ENCODE data around the gene HIVEP3. TPM values are rescaled to one million over a fixed set of nuclear protein-coding genes. Genes with fewer than 3 reads are reported as not detected.

The HIVEP3 gene
- total RNA-seq, 4 donors from 2014 or later = 4.6 to 8.3 (median 6.5) TPM

GRCh38 chr1:41830726-41831125, 88.0 kb downstream of the HIVEP3 start:
- no peak for DNase-seq
- H3K36me3 ChIP-seq = no peaks in the 10 kb centered on the region
- no peaks in the 10 kb centered on the region for H3K9me3 ChIP-seq
- H3K4me1 ChIP-seq = no peaks in the 10 kb centered on the region
- H3K27ac ChIP-seq = no peak overlapping the region
- H3K27me3 ChIP-seq = no peaks in the 10 kb centered on the region
- TF ChIP-seq POLR2A (IDR thresholded peaks at IDR 0.05) = no peak
- TF ChIP-seq CTCF (IDR thresholded peaks at IDR 0.05) = no peak
- H3K4me3 ChIP-seq = no peak overlapping the region

GRCh38 chr1:41827991-41828570, 90.6 kb downstream of the HIVEP3 start:
- peaks cover 0 to 6% (median 0%) of the 10 kb centered on the region in 4 donors for H3K4me1 ChIP-seq
- H3K9me3 ChIP-seq = no peaks in the 10 kb centered on the region
- no peak for DNase-seq
- no peak overlapping the region for H3K4me3 ChIP-seq
- no peaks in the 10 kb centered on the region for H3K27me3 ChIP-seq
- no peak for TF ChIP-seq POLR2A (IDR thresholded peaks at IDR 0.05)
- TF ChIP-seq CTCF (IDR thresholded peaks at IDR 0.05) = no peak
- H3K27ac ChIP-seq = no peak overlapping the region
- H3K36me3 ChIP-seq = no peaks in the 10 kb centered on the region

- Histone ChIP-seq H3K4me3 (no peak overlapping the region), H3K36me3 (no peaks in the 10 kb centered on the region), H3K4me1 (peaks cover 0 to 7% (median 0%) of the 10 kb centered on the region in 4 donors), H3K9me3 (no peaks in the 10 kb centered on the region), H3K27ac (no peak overlapping the region), H3K27me3 (no peaks in the 10 kb centered on the region)
- DNase-seq = no peak
- TF ChIP-seq POLR2A (IDR thresholded peaks at IDR 0.05) (no peak), CTCF (IDR thresholded peaks at IDR 0.05) (no peak)
Measured at GRCh38 chr1:41823471-41823870, 95.3 kb downstream of the HIVEP3 start.

- DNase-seq = no peak
- H3K27me3 ChIP-seq = no peaks in the 10 kb centered on the region
- no peak overlapping the region for H3K4me3 ChIP-seq
- TF ChIP-seq POLR2A (IDR thresholded peaks at IDR 0.05) (no peak), CTCF (IDR thresholded peaks at IDR 0.05) (no peak)
- no peaks in the 10 kb centered on the region for H3K9me3 ChIP-seq
- H3K36me3 ChIP-seq = no peaks in the 10 kb centered on the region
- no peak overlapping the region for H3K27ac ChIP-seq
- peaks cover 0 to 7% (median 0%) of the 10 kb centered on the region in 4 donors for H3K4me1 ChIP-seq
Measured at GRCh38 chr1:41822866-41823265, 95.9 kb downstream of the HIVEP3 start.

- peaks cover 0 to 7% (median 0%) of the 10 kb centered on the region in 4 donors for H3K4me1 ChIP-seq
- no peaks in the 10 kb centered on the region for H3K36me3 ChIP-seq
- H3K9me3 ChIP-seq = no peaks in the 10 kb centered on the region
- DNase-seq = no peak
- no peak overlapping the region for H3K4me3 ChIP-seq
- H3K27me3 ChIP-seq = no peaks in the 10 kb centered on the region
- no peak for TF ChIP-seq POLR2A (IDR thresholded peaks at IDR 0.05)
- TF ChIP-seq CTCF (IDR thresholded peaks at IDR 0.05) = no peak
- no peak overlapping the region for H3K27ac ChIP-seq
Measured at GRCh38 chr1:41819843-41820242, 98.9 kb downstream of the HIVEP3 start.

- H3K4me1 ChIP-seq = peaks cover 0 to 7% (median 0%) of the 10 kb centered on the region in 4 donors
- H3K36me3 ChIP-seq = no peaks in the 10 kb centered on the region
- H3K9me3 ChIP-seq = no peaks in the 10 kb centered on the region
- no peak for TF ChIP-seq POLR2A (IDR thresholded peaks at IDR 0.05)
- no peak for TF ChIP-seq CTCF (IDR thresholded peaks at IDR 0.05)
- H3K27me3 ChIP-seq = no peaks in the 10 kb centered on the region
- H3K27ac ChIP-seq = no peak overlapping the region
- no peak overlapping the region for H3K4me3 ChIP-seq
- no peak for DNase-seq
Measured at GRCh38 chr1:41819069-41819468, 99.7 kb downstream of the HIVEP3 start.
